MM.1S (cell line): ENCODE measurements around the gene FLNC.
A peak's percentile ranks its signal among the peaks of the same experiment; 100 is the strongest.

Experiments used
- DNase-seq: peaks from one replicate; pipeline ENCODE4 v3.0.0-alpha.2; 2015
- H2AFZ ChIP-seq: fragments of 300-600 bp; sonication (generic); 2 replicates; pipeline ENCODE4 v1.6.0; 2016; ENCODE audit warnings: antibody characterized with exemption, low read length
- H3F3A ChIP-seq: fragments of 300-600 bp; sonication (generic); 2 replicates; pipeline ENCODE4 v1.6.1; 2016; ENCODE audit warnings: mild to moderate bottlenecking, antibody characterized with exemption, low read length, moderate library complexity, mixed read lengths; ENCODE audit not compliant: insufficient read depth
- H3K27ac ChIP-seq: fragments of 300-600 bp; sonication (generic); 2 replicates; pipeline ENCODE4 v1.5.1; 2016; ENCODE audit warnings: mild to moderate bottlenecking, low read length
- H3K27me3 ChIP-seq: fragments of 300-600 bp; sonication (generic); replicated peaks from 2 replicates; pipeline ENCODE4 v1.6.0; 2016; ENCODE audit warnings: low read length; ENCODE audit not compliant: insufficient read depth
- H3K36me3 ChIP-seq: fragments of 300-600 bp; sonication (generic); replicated peaks from 2 replicates; pipeline ENCODE4 v1.6.1; 2016; ENCODE audit warnings: mild to moderate bottlenecking, low read length, mixed read lengths; ENCODE audit not compliant: insufficient read depth
- H3K4me1 ChIP-seq: fragments of 300-600 bp; sonication (generic); 2 replicates; pipeline ENCODE4 v1.6.1; 2016; ENCODE audit warnings: low read length, mixed read lengths
- H3K4me2 ChIP-seq: fragments of 300-600 bp; sonication (generic); 2 replicates; pipeline ENCODE4 v1.6.0; 2016; ENCODE audit warnings: low read depth, low read length
- H3K4me3 ChIP-seq: fragments of 300-600 bp; sonication (generic); 2 replicates; pipeline ENCODE4 v1.5.1; 2016; ENCODE audit warnings: low read length, mixed read lengths
- H3K79me2 ChIP-seq: fragments of 300-600 bp; sonication (generic); 2 replicates; pipeline ENCODE4 v1.6.1; 2016; ENCODE audit warnings: mixed run types, low read length, mixed read lengths
- H3K9ac ChIP-seq: fragments of 300-600 bp; sonication (generic); 2 replicates; pipeline ENCODE4 v1.6.1; 2016; ENCODE audit warnings: low read length, mixed read lengths
- H3K9me2 ChIP-seq: fragments of 300-600 bp; sonication (generic); replicated peaks from 2 replicates; pipeline ENCODE4 v1.6.1; 2016; ENCODE audit warnings: mild to moderate bottlenecking, low read length, mixed read lengths; ENCODE audit not compliant: insufficient read depth
- H3K9me3 ChIP-seq: fragments of 300-600 bp; sonication (generic); replicated peaks from 2 replicates; pipeline ENCODE4 v1.6.1; 2016; ENCODE audit warnings: mild to moderate bottlenecking, low read length, mixed read lengths; ENCODE audit not compliant: insufficient read depth
- H4K20me1 ChIP-seq: fragments of 300-600 bp; sonication (generic); 2 replicates; pipeline ENCODE4 v1.6.1; 2016; ENCODE audit warnings: mild to moderate bottlenecking, low read length, moderate library complexity, mixed read lengths; ENCODE audit not compliant: insufficient read depth
- CTCF ChIP-seq: fragments of 300-600 bp; sonication (generic); IDR thresholded peaks from 2 replicates; pipeline ENCODE4 v1.5.1; 2016; ENCODE audit warnings: antibody characterized with exemption, low read length, mixed read lengths
- EZH2 ChIP-seq: fragments of 300-600 bp; sonication (generic); optimal IDR thresholded peaks from 2 replicates; pipeline ENCODE3; 2017; ENCODE audit warnings: low read depth, mild to moderate bottlenecking, antibody characterized with exemption, low read length, mixed read lengths
- EZH2phosphoT487 ChIP-seq: fragments of 300-600 bp; sonication (generic); IDR thresholded peaks from 2 replicates; pipeline ENCODE4 v1.6.1; 2018; ENCODE audit warnings: antibody characterized with exemption, low read length

The FLNC gene

GRCh38 chr7:128811631-128812430 is 18.4 kb upstream of the FLNC start:
- DNase-seq: peak; percentile 82
- Histone ChIP-seq H2AFZ (peak overlapping the region; percentile 67), H4K20me1 (no peaks in the 10 kb centered on the region), H3K27ac (peak overlapping the region; percentile 53; the same call in 1 of the 2 replicates), H3K79me2 (no peaks in the 10 kb centered on the region), H3K4me3 (no peak overlapping the region), H3K9me3 (no peaks in the 10 kb centered on the region), H3F3A (peaks cover 10% of the 10 kb centered on the region), H3K9me2 (no peaks in the 10 kb centered on the region), H3K36me3 (no peaks in the 10 kb centered on the region), H3K4me1 (peaks cover 22% of the 10 kb centered on the region), H3K27me3 (no peaks in the 10 kb centered on the region), H3K4me2 (peak overlapping the region; percentile 80), H3K9ac (no peak overlapping the region)
- TF ChIP-seq CTCF: no peak
- no peak for TF ChIP-seq EZH2
- TF ChIP-seq EZH2phosphoT487: no peak

GRCh38 chr7:128812514-128813168 is 17.6 kb upstream of the FLNC start:
- Histone ChIP-seq H3K27ac (peak overlapping the region; percentile 53; the same call in 1 of the 2 replicates), H3K9me3 (no peaks in the 10 kb centered on the region), H3K4me2 (peak overlapping the region; percentile 80), H3K27me3 (no peaks in the 10 kb centered on the region), H3F3A (peaks cover 10% of the 10 kb centered on the region), H3K36me3 (no peaks in the 10 kb centered on the region), H3K4me1 (peaks cover 22% of the 10 kb centered on the region), H3K9me2 (no peaks in the 10 kb centered on the region), H3K9ac (peak overlapping the region; percentile 17; the same call in 1 of the 2 replicates), H4K20me1 (no peaks in the 10 kb centered on the region), H3K4me3 (peak overlapping the region; percentile 15; the same call in 1 of the 2 replicates), H2AFZ (peak overlapping the region; percentile 67), H3K79me2 (no peaks in the 10 kb centered on the region)
- TF ChIP-seq EZH2phosphoT487 (no peak), CTCF (no peak), EZH2 (no peak)
- DNase-seq: peak; percentile 93

- Histone ChIP-seq H3K4me3 (no peak overlapping the region), H3F3A (peaks cover 10% of the 10 kb centered on the region), H3K9ac (no peak overlapping the region), H3K79me2 (no peaks in the 10 kb centered on the region), H3K27ac (no peak overlapping the region), H3K27me3 (no peaks in the 10 kb centered on the region), H3K4me1 (peaks cover 22% of the 10 kb centered on the region), H4K20me1 (no peaks in the 10 kb centered on the region), H3K36me3 (no peaks in the 10 kb centered on the region), H3K4me2 (no peak overlapping the region), H3K9me3 (no peaks in the 10 kb centered on the region), H2AFZ (no peak overlapping the region), H3K9me2 (no peaks in the 10 kb centered on the region)
- no peak for DNase-seq
- TF ChIP-seq EZH2phosphoT487: no peak
- TF ChIP-seq CTCF: no peak
- TF ChIP-seq EZH2: no peak
These were observed 15.7 kb upstream of the FLNC start for GRCh38 chr7:128814499-128814898.
